GM21423 (cell line): ENCODE results near the gene KIAA0825.

ENCODE experiments used
- ATAC-seq: cut with Tn5 transposase; IDR thresholded peaks from one replicate; pipeline ENCODE4 v1.9.1; 2021; ENCODE audit warnings: mild to moderate bottlenecking, moderate library complexity; ENCODE audit not compliant: unreplicated experiment

KIAA0825 gene

DNA sequence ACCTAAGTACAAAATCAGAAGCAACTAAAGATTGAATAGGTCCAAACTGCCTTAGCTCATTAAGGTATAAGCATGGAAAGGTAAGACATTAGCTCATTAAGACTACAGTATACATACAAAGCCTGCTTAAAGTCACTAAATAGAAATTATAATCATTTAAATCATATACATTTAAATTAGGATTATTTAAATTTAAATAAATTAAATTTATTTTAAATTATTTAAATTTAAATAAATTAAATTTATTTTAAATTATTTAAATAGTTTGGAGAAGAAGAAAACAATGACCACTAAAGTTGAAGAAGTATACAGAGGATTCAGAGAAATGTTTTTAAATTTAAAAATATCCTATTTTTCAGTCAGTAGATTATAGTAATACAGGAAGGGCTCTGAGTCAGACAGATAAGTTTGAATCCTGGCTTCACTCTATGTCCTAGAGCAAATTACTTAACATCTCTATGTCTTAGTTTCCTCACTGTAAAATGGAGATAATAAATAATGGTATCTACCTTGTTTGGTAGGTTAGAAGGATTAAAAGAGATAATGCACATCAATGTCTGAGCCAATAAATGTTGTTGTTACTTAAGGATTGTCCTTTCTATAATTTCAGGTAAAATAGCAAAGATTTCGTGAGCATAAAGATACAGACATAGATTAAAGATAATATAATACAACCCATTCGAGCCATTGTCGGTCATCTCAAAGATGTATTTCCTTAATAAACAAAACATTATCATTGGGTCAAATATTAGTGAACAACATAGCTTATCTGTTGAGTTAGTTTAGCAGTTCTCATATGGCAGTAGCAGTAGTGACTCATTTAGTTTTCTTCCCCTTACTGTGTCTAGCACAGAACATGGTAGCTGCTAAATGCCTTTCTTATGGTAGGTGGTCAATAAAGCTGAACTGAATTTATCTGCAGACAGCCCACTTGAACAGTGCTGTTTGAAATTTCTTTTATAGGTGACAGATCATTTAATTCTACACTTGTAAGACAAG lies 100.6 kb downstream of the KIAA0825 start:
- ATAC-seq = no peak

DNA sequence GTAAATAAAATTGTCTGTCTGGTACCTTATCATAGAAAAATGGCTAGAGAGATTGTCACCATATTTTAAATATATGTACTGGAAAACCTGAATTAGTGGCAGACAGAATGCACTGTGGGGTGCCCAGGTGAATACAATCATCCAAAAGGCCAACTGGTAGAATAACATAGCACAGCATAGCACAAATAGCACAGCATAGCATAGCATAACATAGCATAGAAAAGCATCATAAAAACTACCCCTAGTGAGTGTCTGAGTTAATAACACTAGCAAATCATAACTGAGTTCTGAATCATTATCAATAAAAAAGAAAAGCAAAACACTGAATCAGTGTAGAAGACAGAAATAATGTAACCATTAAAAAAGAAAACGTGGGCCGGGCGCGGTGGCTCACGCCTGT lies 102.3 kb downstream of the KIAA0825 start:
- no peak for ATAC-seq

DNA sequence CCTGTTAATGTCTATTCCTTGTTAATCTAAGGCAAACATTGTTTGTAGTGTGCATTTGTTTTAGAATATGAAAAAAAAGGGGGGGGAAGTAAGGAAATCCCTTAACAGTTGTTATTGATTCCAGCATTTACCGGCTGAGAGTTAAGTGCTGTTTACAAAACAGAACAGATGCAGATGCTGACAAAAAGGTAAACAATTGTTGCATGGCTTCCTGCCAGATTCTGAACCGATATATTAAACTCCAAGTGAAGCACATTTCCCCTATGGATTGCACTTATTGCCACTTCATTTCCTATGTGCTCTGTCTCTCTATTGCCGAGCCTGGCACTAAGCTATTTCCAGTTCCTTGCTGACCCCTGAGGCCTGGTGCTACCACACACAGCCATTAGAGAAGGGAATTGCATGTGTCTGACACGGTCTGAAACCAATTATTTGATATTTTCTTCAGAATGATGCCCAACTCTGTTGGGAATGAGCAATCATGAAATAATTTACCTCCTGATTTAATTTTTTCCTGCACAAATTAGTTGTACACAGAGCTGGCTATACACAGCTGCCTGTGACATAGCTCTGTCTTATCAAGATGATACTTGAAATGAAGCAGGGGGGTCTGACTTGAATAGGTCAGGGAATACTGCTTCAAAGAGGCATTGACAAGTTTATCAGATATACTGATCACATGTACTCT lies 109.8 kb downstream of the KIAA0825 start:
- ATAC-seq = no peak

DNA sequence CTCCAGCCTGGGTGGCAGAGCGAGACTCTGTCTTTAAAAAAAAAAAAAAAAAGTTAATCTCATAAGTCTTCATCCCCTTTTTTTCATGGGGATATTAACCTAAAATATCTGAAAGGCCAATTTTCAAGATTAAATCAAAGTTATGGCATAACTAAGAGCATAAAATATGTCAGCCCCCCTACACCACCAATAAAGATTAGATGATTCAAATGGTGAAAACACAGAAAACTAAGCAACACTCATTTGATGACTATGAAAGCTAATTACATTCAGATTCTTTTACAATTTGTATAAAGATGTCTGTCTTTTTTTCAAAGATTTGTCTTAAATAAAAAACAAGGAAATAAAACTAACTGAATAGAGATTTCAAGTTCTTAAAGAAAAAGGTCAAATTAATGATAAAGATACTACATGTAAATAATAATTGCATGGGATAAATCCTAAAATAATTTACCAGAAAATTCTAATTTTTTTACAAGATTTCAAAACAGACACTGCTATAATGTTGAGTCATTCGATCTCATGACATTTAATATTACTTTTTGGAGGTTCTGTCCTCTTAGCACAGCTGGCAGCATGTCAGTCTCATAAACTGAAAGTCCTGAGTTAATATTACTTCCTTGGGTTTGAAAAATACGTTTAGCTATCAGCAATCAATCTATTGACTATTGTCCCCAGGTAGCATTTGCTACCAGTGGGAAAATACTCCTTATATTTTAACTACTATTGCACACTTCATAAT lies 112.9 kb downstream of the KIAA0825 start:
- ATAC-seq = no peak

DNA sequence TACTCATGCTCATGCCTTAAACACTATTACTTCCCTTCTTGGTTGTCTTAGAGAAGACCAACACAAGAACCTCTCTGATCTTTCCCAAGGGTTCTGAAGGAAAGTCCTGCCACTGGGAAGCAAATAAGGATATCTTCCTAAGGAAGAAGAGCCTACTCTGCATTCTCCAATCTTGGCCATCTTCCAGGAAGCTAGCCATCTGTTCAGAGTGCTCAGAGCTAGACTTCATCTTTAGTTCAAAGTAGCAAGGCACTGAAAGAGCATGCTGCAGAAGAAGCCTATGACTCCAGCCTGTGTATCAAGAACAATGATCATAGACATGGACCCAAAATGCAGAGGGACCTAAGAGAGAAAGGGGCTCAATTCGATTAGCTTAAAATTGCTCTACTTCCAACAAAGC lies 114.7 kb downstream of the KIAA0825 start:
- no peak for ATAC-seq

DNA sequence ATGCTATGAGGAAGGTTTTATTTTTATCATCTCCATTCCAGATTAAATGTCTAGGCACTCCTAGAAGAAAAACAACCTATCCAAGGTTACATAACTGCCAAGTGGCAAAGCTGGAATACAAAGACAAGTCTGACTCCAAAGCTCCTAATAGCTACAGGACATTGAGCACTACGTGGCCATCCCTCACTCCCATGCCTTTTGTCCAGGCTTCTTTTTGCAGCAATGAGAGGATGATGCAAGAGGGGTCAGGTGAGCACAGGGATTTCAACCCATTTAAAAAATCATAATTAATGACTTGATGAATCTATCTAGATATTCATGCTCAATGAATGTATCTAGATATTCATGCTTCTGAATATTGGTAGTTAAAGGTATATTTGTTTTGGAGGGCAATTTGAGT lies 117.0 kb downstream of the KIAA0825 start:
- ATAC-seq = no peak

DNA sequence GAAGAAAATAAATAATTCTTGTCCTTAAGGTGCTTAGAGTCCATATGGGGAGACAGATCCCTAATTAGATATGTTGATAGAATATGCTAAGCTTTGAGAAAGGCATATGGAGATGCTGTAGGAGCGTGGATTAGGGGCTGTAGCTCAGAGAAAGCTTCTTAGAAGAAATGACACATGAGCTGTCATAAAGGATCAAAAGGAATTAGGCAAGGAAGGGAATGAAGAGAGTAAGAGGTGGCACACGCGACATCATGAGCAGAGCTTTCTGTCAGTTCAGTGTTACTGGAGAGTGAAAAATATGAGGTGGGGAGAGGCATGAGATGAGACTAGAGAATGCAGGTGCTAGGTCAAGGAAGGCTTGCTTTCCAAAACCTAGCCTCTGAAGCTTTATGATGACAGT lies 118.6 kb downstream of the KIAA0825 start:
- no peak for ATAC-seq

DNA sequence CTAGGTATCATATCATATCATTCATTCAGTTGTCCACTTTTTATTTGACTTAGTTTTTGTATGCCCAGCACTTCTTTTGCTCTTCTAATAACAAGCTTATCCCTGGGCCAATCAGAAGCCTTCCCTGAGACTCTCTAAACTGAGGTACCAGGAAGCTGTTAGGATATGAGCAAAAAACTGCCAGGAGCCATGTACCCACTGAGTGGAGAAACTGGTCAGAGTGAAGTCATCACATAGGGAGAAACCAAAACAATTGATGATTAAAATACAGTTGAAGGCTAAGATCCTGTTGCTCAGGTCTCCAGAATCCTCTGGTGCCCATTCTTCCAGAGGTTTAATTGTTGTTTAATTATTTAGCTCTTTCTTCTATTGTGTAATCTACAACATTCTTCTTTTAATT lies 120.2 kb downstream of the KIAA0825 start:
- ATAC-seq = no peak

DNA sequence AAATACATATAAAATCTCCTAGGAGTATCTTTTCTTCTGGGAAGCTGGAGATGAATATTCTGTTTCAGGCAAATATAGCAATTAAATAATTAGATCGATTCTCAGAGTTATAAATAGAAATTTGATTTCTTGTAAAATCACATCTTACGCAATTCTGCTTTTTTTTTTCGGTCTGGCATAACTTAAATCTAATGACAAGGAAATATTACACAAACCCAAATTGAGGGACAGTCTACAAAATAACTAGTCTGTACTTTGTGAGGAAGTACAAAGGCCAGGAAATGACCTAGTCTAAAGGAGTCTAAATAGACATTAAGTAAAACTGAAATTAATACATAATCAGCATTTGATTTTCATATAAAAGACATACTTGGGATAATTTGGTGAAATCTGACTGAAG lies 133.3 kb downstream of the KIAA0825 start:
- no peak for ATAC-seq

DNA sequence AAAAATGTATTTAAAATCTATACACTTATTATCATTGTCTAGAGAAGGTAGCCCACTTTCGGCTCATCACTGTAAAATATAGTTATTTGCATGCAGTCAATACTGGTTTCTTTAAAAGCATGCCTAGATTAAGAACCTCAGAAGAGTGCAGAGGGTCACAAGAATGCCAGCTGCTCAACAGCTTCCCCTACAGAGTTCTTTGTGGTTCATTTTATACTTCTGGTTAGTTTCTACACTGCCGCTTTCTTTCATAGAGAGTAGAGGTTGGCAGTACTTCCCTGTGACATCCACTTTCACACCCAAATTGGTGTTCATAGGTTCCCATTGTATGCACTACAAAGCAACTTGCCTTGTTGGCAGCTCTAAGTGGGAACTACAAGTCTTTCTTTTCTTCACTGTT lies 137.3 kb downstream of the KIAA0825 start:
- no peak for ATAC-seq

DNA sequence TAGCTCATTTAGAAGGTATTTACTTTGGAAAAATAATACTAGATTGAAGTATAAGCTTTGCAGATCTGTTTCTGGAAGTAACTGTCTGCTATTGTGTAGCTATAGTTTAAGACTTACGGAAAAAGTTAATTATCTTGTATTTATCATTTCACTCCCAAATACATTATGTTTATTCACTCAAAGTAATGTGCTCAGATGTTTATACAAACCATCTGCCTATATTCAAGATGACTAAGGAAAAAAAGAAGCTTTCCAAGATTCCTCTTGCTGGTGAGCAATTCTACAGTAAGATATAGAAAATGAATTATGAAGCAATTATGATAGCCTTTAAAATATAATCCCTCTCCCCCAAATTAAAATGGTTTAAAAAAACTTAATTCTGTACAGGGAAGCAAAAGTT lies 137.9 kb downstream of the KIAA0825 start:
- no peak for ATAC-seq

DNA sequence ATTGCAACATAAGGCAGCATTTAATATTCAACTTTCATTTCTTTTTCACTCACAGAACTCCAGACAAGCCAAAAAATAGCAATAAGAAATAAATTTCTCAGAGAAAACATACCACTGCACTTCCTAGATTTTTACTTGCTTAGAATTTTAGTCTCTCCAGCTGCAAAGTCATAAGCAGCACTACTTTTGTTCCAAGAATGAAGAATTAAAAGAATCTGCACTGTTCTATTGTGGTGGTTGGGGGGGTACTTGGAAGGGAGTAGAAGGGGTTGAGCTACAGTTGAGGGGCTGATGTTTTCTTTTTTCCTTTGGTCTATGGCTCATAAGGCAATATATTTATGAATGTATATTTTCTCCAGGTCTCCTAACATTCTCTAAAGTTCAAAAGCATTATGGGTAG lies 144.5 kb downstream of the KIAA0825 start:
- no peak for ATAC-seq

DNA sequence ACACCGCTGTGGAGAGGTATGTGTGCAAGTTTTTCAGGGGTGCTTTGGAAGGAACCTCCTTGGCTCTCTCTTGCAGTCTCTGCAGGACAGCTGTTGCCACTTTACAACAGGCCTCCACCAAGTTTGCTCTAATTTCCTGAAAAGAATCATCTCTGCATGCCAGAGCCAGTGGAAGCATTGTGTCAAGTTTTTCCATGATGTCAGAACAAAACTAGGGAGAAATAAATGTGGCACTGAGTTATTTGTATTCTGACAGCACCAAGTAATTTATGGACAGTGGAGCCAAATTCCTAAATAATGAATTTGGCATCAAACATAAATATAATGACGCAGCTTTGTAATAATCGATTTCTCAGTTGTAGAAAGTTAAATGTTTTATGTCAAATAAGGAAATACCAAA lies 146.9 kb downstream of the KIAA0825 start:
- ATAC-seq = no peak

DNA sequence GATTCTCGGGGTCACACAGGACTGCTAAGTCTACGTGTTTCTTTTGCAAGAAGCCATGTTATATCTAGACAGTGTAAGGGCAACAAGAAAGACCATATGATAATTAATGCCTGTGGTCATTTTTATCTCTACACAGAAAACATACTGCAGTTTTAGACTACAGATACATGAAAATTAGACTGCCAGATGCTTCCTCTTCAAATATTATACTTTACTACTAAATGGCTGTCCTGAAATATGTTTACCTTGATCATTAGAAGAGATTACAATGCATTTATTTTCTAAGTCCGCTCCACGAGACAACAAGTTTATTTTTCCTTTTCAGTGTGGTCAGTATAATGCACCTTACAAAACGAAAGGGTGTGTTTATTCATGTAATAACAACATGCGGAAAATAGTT lies 147.6 kb downstream of the KIAA0825 start:
- no peak for ATAC-seq

DNA sequence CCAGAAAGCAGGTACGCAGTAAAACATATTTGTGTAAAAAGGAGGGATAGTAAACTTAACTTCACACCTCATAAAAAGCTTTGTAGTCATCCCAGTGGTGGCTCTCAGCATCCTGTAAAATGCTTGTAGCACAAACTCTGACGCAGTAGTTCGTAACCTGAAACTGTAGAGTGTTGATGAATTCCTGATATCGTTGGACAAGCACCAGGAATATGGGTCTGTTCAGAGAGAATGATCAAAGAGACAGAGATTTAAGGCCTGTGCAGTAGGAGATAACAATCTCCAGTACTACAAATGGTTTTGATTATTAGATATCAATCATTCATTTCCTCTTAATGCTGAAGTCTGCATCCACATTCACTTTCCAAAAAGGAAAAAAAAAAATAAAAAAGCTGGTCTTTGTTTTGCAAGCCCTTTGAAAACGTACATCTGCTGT lies 148.5 kb downstream of the KIAA0825 start:
- no peak for ATAC-seq

DNA sequence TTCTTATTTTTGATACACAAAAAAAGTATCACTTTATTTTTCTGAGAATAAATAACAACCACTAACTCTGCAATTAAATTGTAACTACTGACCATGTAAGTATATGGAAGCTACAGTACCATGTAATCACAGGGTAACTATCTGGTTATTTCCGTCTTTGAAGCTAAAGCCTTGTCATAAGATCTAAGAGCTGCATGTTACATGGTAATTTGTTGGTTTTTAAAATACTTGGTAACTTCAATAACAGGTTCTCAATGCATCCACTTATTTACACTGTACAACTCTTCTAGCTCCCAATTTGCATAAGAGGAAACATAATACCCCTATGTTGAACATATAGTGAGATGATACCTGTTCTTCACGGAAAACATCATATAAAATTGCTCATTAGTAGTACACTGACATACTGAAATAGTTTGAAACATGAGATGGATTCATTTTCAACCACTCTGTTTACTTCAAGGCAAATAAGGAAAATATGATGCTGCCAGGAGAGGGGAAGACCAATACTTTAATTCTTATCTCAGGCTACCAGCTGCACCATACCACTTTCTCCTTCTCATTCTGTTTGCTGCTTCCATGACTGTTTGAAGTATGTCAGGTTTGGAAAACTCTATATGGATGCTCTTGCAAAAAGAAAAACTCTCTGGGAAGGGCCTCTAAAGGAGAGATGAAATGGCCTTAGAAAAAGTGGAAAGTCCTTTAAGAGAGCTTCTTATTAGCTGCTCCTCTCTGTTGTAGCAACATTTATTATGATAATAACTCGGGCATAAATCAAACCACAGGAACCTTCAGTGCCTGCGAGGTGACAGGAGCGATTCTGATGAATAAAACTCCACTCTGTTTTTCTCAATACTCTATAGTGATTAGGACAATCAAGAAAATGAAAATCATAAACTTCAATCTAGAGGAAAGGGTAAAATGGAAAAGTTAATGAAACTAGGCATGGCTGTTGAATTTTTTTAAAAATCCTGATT lies 150.2 kb downstream of the KIAA0825 start:
- no peak for ATAC-seq

DNA sequence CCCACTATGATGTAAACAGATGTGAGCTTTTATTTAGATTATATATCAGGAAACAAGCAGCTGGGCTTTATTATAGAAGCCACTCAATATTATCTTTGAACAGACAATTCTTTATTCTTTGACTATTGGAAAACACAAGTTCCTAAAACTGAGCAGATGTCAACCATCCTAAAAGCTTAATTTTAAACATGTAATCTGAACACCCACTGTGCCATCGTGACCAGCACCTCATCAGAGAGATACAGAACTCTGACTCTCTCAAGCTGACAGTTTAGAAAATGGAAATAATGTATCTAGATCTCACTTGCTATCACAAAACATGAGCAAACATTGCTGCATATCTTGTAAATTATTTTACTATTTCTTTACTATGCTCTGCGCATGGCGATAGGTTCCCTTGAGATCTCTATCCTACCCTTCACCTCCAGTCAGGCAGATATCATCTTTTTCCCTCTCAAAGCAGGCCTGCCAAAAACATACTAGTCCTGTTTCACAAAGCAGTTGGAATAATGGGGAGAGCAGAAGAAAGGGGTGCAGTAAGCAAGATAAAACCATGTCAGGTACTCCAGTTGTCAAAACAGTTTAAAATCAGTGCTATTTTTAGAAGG lies 151.0 kb downstream of the KIAA0825 start:
- no peak for ATAC-seq

DNA sequence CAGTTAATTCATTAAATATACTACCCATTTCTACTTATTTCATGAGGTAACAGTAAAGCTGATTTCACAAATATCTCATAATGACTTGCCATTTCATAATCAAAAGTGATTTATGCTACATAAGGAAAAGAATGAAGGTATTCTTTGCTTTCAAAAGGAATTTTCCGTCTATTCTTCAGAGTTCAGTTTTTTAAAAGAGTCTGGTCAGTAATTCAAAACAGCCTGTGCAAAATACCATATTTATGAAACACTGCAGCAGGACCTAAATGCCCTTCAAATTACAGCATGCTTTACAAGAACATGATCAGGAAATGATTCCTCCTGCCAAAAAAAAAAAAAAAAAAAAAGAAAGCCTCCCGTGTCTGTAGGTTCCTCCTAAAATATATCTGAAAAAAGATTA lies 154.7 kb downstream of the KIAA0825 start:
- no peak for ATAC-seq

DNA sequence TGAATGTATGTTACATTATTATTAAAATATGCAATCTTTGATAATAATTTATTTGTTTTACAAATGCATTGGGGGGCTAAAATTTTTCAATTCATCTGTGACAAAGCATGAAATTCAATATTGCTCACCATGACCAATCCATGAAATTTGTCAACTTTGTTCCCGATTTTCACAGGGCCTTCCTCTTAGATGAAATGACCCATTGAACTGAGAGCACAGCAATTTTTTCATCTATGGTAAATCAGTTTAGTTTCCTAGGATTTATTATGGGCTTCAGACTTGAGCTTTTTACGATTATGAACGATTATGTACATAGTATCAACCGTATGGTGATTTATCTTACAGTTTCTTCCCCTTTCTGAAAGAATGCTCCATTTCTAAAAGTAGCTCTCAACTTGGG lies 157.3 kb downstream of the KIAA0825 start:
- ATAC-seq = no peak

DNA sequence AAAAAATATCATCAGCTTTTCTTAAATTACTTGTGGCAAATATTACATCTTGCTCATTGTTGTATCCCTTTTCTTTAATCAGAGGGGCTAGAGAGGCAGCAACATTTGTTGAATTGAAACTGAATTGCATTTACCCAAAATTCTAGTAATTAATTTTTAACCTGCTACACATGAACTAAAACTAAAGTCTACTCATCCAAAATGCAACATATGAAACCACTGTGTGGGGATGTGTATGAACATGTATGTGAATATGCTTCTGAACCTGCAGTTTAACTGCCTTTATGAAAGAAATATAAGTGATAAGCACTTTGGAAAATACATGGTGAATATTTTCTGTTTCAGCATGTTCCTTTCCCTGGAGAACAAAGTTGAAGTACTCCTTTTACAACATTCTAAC lies 158.5 kb downstream of the KIAA0825 start:
- ATAC-seq = no peak
